ENCODE data around the gene MINDY1.

MINDY1 gene
- total RNA-seq, result 19.0 to 34.5 (median 29.7) reads per million in 4 donors

- DNase-seq, result peak in 3 of 5 donors; percentile 9 to 55 (median 13)
Observed at GRCh38 chr1:151006327-151007052, at the start of gene MINDY1. Gene MINDY1, minus strand, starts transcription at chr1:151006902. Its CDS starts 4,285 bp downstream, at chr1:151002617.

DNA sequence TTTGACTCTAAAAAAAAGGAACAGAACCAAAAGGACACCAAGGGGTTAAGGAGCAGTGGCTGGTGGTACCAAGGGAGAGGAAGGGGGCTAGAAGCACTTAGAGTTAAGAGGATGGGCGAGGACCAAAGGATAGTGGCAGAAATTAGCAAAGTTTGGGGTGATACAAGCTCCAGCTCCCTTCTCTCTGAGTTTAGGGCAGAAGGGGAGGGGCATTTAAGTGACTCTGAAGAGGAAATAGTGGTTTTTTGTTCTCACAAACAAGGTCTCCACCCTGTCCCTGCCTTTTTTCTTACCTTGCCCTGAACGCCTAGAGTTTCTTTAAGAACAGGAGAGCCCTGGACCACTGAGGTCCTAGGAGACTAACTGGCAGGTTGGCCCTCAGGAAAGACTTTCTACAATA is 49.4 kb upstream of the MINDY1 start:
- DNase-seq, result peak in 2 of 5 donors; percentile 39 to 74

- no peak for DNase-seq
Observed at GRCh38 chr1:151055581-151055980, 48.9 kb upstream of the MINDY1 start.

GRCh38 chr1:151054971-151055547 is 48.4 kb upstream of the MINDY1 start:
- no peak for DNase-seq

GRCh38 chr1:151051356-151052009 is 44.8 kb upstream of the MINDY1 start:
- DNase-seq, result no peak

DNA sequence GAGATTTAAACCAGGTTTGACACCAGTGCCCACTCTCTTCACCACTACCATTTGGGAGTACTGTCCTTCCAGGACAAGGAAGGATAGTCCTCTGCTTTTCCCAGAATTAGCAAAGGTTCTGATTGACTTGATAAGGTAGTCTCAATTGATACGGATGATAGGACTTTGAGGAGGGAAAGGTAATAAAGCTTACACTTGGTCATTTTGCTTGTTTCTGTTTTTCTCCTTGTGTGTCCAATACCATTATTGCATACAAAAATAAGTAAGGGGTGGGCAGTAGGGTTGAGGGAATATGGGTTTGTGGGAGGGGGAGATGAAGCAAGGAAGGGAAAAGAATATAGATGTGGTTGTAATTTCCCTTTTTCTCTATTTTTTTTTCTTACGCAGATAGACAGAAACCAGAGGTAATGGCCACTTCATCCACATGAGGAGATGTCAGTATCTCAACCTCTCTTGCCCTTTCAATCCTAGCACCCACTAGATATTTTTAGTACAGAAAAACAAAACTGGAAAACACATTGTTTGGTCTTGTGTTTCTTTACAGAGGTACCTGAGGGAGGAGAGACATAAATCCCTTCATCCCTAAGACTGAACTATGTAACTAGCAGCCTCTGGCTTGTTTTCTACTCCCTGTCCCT is 43.5 kb upstream of the MINDY1 start:
- DNase-seq, result no peak

DNA sequence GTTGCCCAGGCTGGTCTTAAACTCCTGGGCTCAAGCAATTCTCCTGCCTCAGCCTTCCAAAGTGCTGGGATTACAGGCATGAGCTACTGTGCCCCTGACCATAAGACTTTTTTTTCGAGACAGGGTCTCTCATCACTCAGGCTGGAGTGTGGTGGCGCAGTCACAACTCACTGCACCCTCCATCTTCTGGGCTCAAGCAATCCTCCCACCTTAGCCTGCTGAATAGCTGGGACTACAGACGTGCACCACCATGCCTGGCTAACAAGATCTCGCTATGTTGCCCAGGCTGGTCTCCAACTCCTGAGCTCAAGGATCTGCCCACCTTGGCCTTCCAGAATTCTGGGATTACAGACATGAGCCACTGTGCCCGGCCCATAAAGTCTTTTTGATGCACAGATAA is 42.8 kb upstream of the MINDY1 start:
- no peak for DNase-seq

GRCh38 chr1:151048645-151049032 is 41.9 kb upstream of the MINDY1 start:
- no peak for DNase-seq

GRCh38 chr1:151047925-151048644 is 41.4 kb upstream of the MINDY1 start:
- peak in 4 of 5 donors; percentile 36 to 67 (median 39) for DNase-seq

DNA sequence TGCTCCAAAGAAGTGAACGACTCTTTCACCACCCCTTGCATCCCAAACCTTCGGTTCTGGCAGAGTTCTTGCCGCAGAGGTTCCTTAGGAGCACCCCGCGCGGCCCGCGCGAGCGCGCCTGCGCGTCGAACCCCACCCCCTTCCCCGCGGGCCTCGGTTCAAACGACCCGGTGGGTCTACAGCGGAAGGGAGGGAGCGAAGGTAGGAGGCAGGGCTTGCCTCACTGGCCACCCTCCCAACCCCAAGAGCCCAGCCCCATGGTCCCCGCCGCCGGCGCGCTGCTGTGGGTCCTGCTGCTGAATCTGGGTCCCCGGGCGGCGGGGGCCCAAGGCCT is 40.9 kb upstream of the MINDY1 start, which contains the start of gene C1orf56:
Gene C1orf56 (plus strand): TSS at position 161 of the 334 bp plus-strand sequence. CDS start 97 bp downstream, at position 258.
- DNase-seq, result peak in 4 of 5 donors; percentile 37 to 62 (median 49)

GRCh38 chr1:151043163-151043562 is 36.5 kb upstream of the MINDY1 start:
- DNase-seq, result no peak

- DNase-seq, result no peak
Observed at GRCh38 chr1:151039521-151039920, 32.8 kb upstream of the MINDY1 start.

DNA sequence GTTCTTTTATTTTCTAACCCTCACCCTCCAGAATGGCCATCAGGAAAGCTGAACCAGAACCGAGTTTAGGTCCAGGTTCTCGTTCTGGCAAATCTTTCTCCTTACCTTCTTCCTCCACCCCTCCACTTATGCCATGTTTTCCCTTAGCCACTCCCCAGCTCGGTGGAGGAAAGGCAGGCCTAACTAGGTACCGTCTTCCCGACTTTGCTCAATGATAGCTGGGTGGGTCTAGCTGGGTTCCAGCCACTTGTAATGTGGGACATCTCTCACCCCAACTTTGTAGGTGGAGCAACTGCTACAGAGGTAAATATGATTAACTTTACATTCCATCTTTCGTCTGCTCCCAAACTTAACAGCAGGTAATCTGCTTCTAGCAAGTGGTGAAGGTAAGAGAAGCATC is 30.3 kb upstream of the MINDY1 start:
- DNase-seq, result no peak

DNA sequence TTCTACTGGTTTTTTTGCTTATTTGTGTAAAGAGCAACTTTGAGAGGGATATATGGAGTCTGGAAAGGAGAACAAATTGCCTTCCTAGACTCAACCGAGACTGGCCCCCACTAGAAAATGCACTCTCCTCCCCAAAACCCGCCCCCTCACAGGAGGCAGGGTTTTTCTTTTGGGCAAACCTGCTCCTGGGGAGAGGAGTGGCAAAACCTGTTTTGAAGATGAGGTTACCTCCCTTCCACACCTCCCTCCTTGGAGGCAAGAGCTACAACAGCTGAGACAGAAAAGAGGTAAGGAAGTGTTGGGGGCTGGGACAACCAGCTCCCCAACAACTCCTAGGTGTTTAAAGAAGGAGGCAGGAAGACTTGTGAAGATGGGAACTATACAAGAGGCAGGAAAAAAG is 29.7 kb upstream of the MINDY1 start, which contains the start of gene BNIPL:
Gene BNIPL (plus strand): TSS at position 231 of the 400 bp plus-strand sequence. CDS start 140 bp downstream, at position 371.
- DNase-seq, result no peak

DNA sequence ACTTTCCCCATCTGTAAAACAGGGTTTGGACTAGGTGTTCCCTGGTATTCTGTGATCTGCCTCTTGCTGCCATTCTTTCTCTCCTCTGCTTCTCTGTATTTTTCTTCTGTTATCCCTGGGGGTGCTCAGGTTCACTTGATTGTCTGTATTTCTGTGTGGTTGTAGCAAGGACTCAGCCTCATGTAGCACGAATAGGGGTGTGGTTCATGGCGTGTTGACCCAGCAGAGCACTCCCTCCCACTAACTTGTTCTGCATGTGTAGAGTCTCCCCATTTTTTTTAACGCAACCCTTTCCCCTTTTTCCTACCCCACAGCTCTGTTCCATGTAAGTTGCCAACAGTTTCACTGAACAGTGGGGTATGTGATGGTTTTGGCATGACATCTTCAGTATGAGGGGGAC is 28.5 kb upstream of the MINDY1 start:
- DNase-seq, result no peak

DNA sequence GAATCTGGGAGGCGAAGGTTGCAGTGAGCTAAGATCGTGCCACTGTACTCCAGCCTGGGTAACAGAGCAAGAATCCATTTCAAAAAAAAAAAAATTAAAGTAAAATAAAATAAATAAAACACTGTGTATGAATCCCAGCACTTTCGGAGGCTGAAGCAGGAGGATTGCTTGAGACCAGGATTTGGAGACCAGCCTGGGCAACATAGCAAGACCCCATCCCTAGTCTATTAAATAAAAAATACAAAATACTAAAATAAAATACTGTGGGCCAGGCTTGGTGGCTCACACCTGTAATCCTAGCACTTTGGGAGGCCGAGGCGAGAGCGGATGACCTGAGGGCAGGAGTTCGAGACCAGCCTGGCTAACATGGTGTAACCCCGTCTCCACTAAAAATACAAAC is 25.5 kb upstream of the MINDY1 start:
- no peak for DNase-seq

DNA sequence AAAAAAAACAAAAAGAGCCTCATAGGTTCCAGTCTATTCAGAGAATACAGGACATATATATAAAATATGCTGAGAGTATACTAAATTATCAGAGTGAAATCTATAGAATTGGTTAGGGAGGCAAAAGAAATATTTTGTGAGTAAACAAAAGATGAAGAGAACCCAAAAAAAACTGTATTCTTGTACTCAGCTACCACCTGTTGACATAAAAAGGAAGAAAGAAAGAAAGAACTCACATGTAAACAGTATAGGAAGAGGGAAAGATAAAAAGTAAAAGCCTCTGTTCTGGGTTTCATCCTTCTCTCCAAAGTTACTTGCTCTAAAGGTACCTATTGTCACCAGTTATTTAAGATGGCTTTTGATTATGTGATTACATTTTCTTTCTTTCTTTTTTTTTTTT is 19.8 kb upstream of the MINDY1 start:
- no peak for DNase-seq

GRCh38 chr1:151024540-151025146 is 17.9 kb upstream of the MINDY1 start:
- DNase-seq, result peak; percentile 63 to 86 (median 75)

- DNase-seq, result no peak
Observed at GRCh38 chr1:151013518-151013917, 6.8 kb upstream of the MINDY1 start.

DNA sequence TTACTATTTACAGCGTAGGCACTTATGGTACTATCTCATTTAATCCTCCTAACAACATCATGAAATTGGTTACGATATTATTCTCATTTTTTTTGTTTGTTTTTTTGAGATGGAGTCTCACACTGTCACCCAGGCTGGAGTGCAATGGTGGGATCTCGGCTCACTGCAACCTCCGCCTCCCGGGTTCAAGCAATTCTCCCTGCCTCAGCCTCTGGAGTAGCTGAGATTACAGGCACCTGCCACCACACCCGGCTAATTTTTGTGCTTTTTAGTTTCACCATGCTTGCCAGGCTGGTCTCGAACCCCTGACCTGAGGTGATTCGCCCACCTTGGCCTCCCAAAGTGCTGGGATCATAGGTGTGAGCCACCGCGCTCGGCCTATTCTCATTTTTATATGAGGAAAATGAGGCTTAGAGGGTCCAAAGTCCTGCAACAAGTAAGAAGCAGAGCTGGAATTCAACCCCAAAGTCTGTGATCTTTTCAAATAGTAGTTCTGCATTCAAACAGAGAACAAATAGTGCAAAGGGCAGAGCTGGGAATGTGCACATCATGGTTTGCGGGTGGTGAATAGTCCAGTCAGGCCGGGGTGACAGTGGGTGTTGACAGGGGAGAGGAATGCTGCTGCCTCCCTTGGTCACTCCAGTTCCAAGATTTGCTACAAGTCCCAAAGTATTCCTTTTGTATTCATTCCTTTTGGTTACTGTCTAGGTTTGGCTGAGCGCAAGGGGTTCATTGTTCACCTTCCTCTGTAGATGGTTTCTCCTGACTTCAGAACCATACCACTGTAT is 6.2 kb upstream of the MINDY1 start:
- no peak for DNase-seq

DNA sequence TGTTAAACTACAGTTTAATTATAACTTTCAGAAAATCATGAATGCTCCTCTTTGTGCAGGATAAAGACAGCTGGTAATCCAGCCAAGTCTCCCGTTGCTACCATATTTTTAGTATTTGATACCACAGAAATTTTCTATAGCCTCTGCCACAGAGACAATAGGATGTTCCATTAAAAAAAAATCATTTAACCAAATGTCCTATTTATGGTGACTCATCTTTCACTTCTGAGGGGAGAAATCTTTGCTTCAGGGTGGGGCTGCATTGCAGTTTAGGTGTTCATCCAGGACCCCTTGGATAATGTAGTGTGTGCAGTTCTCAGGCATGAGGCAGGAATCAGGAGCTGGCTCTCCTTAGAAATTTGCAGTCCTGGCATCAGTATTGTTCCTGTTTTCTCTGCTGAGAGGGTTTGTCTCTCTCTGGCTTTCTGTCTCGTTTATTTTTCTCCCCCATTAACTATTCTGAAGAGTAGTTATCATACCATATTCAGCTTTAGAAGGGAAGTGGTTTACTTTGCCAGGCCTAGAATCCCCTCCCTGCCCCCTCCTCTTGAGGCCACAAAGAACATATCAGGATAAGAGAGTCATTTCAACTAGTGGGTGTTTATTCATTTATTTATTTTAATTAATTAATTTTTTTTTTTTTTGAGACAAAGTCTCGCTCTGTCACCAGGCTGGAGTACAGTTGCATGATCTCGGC is 4.6 kb upstream of the MINDY1 start:
- no peak for DNase-seq

All from T-helper 1 cell (primary cell).